Measurements from ENCODE around the gene MTMR10. TPM values are rescaled to one million over a fixed set of nuclear protein-coding genes. Genes with fewer than 3 reads are reported as not detected.

Gene MTMR10
- total RNA-seq (2014; rRNA removed; shearing (Covaris generic)) = 20.8 and 24.2 TPM in 2 replicates
- 13.1 and 15.9 TPM in 2 replicates for polyA plus RNA-seq (2015; cell fraction: cytosol; rRNA removed)
- 41.1 and 53.5 TPM in 2 replicates for polyA plus RNA-seq (2015; cell fraction: nucleus; rRNA removed)

- in situ Hi-C loops (cut with HindIII; ENCODE audit: low pct_unique_long_range_greater_than_20kb, low sequenced_read_pairs) = no loop called here
- DNase-seq (ENCODE audit: low read depth, low spot score) = peak; percentile 78
Observed at GRCh38 chr15:30991255-30992235, at the start of gene MTMR10. Gene MTMR10, minus strand, starts transcription at chr15:30991628. Its CDS starts 122 bp downstream, at chr15:30991506.

GRCh38 chr15:31040611-31041010, 49.2 kb upstream of the MTMR10 start:
- in situ Hi-C loops (cut with HindIII; ENCODE audit: low pct_unique_long_range_greater_than_20kb, low sequenced_read_pairs) = no loop called here
- no peak for DNase-seq (ENCODE audit: low read depth, low spot score)

- no peak for DNase-seq (ENCODE audit: low read depth, low spot score)
- in situ Hi-C loops (cut with HindIII; ENCODE audit: low pct_unique_long_range_greater_than_20kb, low sequenced_read_pairs) = no loop called here
Observed at GRCh38 chr15:31039961-31040360, 48.5 kb upstream of the MTMR10 start.

- in situ Hi-C loops (cut with HindIII; ENCODE audit: low pct_unique_long_range_greater_than_20kb, low sequenced_read_pairs) = no loop called here
- DNase-seq (ENCODE audit: low read depth, low spot score) = no peak
Observed at GRCh38 chr15:31037731-31038477, 46.5 kb upstream of the MTMR10 start.

- in situ Hi-C loops (cut with HindIII; ENCODE audit: low pct_unique_long_range_greater_than_20kb, low sequenced_read_pairs) = no loop called here
- no peak for DNase-seq (ENCODE audit: low read depth, low spot score)
Observed at GRCh38 chr15:31036783-31037182, 45.4 kb upstream of the MTMR10 start.

GRCh38 chr15:31035610-31036009, 44.2 kb upstream of the MTMR10 start:
- no peak for DNase-seq (ENCODE audit: low read depth, low spot score)
- in situ Hi-C loops (cut with HindIII; ENCODE audit: low pct_unique_long_range_greater_than_20kb, low sequenced_read_pairs) = no loop called here

- in situ Hi-C loops (cut with HindIII; ENCODE audit: low pct_unique_long_range_greater_than_20kb, low sequenced_read_pairs) = no loop called here
- no peak for DNase-seq (ENCODE audit: low read depth, low spot score)
Observed at GRCh38 chr15:31034152-31034551, 42.7 kb upstream of the MTMR10 start.

- no peak for DNase-seq (ENCODE audit: low read depth, low spot score)
- in situ Hi-C loops (cut with HindIII; ENCODE audit: low pct_unique_long_range_greater_than_20kb, low sequenced_read_pairs) = no loop called here
Observed at GRCh38 chr15:31032961-31033371, 41.5 kb upstream of the MTMR10 start.

- in situ Hi-C loops (cut with HindIII; ENCODE audit: low pct_unique_long_range_greater_than_20kb, low sequenced_read_pairs) = no loop called here
Observed at GRCh38 chr15:31031471-31032067, 40.1 kb upstream of the MTMR10 start.

GRCh38 chr15:31027910-31028578, 36.6 kb upstream of the MTMR10 start:
- in situ Hi-C loops (cut with HindIII; ENCODE audit: low pct_unique_long_range_greater_than_20kb, low sequenced_read_pairs) = no loop called here

More at GRCh38 chr15:31031471-31032067, 40.1 kb upstream of the MTMR10 start:
- peak; percentile 33 for DNase-seq (ENCODE audit: low read depth, low spot score)

GRCh38 chr15:31025996-31026395, 34.6 kb upstream of the MTMR10 start:
- DNase-seq (ENCODE audit: low read depth, low spot score) = no peak
- in situ Hi-C loops (cut with HindIII; ENCODE audit: low pct_unique_long_range_greater_than_20kb, low sequenced_read_pairs) = no loop called here

More at GRCh38 chr15:31027910-31028578, 36.6 kb upstream of the MTMR10 start:
- DNase-seq (ENCODE audit: low read depth, low spot score) = no peak

- DNase-seq (ENCODE audit: low read depth, low spot score) = no peak
- in situ Hi-C loops (cut with HindIII; ENCODE audit: low pct_unique_long_range_greater_than_20kb, low sequenced_read_pairs) = no loop called here
Observed at GRCh38 chr15:31024979-31025378, 33.6 kb upstream of the MTMR10 start.

GRCh38 chr15:31024330-31024729, 32.9 kb upstream of the MTMR10 start:
- no peak for DNase-seq (ENCODE audit: low read depth, low spot score)
- in situ Hi-C loops (cut with HindIII; ENCODE audit: low pct_unique_long_range_greater_than_20kb, low sequenced_read_pairs) = no loop called here

- in situ Hi-C loops (cut with HindIII; ENCODE audit: low pct_unique_long_range_greater_than_20kb, low sequenced_read_pairs) = no loop called here
- DNase-seq (ENCODE audit: low read depth, low spot score) = no peak
Observed at GRCh38 chr15:31023841-31024240, 32.4 kb upstream of the MTMR10 start.

- in situ Hi-C loops (cut with HindIII; ENCODE audit: low pct_unique_long_range_greater_than_20kb, low sequenced_read_pairs) = no loop called here
- DNase-seq (ENCODE audit: low read depth, low spot score) = no peak
Observed at GRCh38 chr15:31021067-31021665, 29.7 kb upstream of the MTMR10 start.

- in situ Hi-C loops (cut with HindIII; ENCODE audit: low pct_unique_long_range_greater_than_20kb, low sequenced_read_pairs) = no loop called here
- DNase-seq (ENCODE audit: low read depth, low spot score) = no peak
Observed at GRCh38 chr15:31020542-31020941, 29.1 kb upstream of the MTMR10 start.

- in situ Hi-C loops (cut with HindIII; ENCODE audit: low pct_unique_long_range_greater_than_20kb, low sequenced_read_pairs) = no loop called here
- no peak for DNase-seq (ENCODE audit: low read depth, low spot score)
Observed at GRCh38 chr15:31019986-31020385, 28.6 kb upstream of the MTMR10 start.
